ACC112 (cell line): ENCODE measurements around the gene DDX51.

Experiments
- H2AFZ ChIP-seq: fragments of 200-600 bp; sonication (generic); one replicate; pipeline ENCODE4 v1.6.0; 2017; ENCODE audit warnings: antibody characterized with exemption, low read length; ENCODE audit not compliant: unreplicated experiment
- H3K27ac ChIP-seq: fragments of 200-600 bp; sonication (generic); 2 replicates; pipeline ENCODE4 v1.5.1; 2014; ENCODE audit warnings: low read depth, mild to moderate bottlenecking, antibody characterized with exemption, low read length, moderate library complexity
- H3K27me3 ChIP-seq: fragments of 200-600 bp; sonication (generic); 2 replicates; pipeline ENCODE4 v1.6.1; 2014; ENCODE audit warnings: mild to moderate bottlenecking, antibody characterized with exemption, low read length, moderate library complexity, mixed read lengths; ENCODE audit not compliant: insufficient read depth
- H3K36me3 ChIP-seq: fragments of 200-600 bp; sonication (generic); 2 replicates; pipeline ENCODE4 v1.6.1; 2016; ENCODE audit warnings: mild to moderate bottlenecking, antibody characterized with exemption, low read length, moderate library complexity, mixed read lengths; ENCODE audit not compliant: insufficient read depth
- H3K4me1 ChIP-seq: fragments of 200-600 bp; sonication (generic); one replicate; pipeline ENCODE4 v1.6.1; 2016; ENCODE audit warnings: low read length, mixed read lengths; ENCODE audit not compliant: insufficient read depth, unreplicated experiment, control insufficient read depth
- H3K4me3 ChIP-seq: fragments of 200-600 bp; sonication (generic); 2 replicates; pipeline ENCODE4 v1.5.1; 2014; ENCODE audit warnings: mild to moderate bottlenecking, low read depth, low read length
- H3K79me2 ChIP-seq: fragments of 200-600 bp; sonication (generic); one replicate; pipeline ENCODE4 v1.6.0; 2016; ENCODE audit warnings: low read length; ENCODE audit not compliant: control insufficient read depth, unreplicated experiment, insufficient read depth

The DDX51 gene

DNA sequence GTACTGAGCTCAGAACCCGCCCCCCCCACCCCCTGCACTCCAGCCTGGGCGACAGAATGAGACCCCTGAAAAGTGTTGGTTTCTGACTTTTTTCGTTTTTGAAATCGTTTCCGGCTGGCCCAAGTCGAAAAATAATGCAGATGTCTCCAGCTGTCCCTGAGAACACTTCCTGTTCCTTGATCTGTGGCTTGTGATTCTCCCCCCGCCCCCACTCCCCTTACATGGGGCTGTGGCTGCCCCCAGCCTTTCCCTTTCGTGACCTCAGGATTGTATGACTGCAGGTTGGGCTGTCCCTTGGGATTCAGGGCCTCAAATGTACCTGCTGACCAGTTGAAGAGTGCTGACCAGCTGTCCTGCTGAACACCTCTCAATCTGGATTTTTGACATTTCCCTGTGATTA, 34.2 kb upstream of the DDX51 start:
- Histone ChIP-seq H2AFZ (no peak overlapping the region), H3K36me3 (no peaks in the 10 kb centered on the region), H3K4me1 (no peaks in the 10 kb centered on the region), H3K79me2 (no peaks in the 10 kb centered on the region), H3K4me3 (no peak overlapping the region), H3K27me3 (peaks cover 25% of the 10 kb centered on the region), H3K27ac (no peak overlapping the region)

DNA sequence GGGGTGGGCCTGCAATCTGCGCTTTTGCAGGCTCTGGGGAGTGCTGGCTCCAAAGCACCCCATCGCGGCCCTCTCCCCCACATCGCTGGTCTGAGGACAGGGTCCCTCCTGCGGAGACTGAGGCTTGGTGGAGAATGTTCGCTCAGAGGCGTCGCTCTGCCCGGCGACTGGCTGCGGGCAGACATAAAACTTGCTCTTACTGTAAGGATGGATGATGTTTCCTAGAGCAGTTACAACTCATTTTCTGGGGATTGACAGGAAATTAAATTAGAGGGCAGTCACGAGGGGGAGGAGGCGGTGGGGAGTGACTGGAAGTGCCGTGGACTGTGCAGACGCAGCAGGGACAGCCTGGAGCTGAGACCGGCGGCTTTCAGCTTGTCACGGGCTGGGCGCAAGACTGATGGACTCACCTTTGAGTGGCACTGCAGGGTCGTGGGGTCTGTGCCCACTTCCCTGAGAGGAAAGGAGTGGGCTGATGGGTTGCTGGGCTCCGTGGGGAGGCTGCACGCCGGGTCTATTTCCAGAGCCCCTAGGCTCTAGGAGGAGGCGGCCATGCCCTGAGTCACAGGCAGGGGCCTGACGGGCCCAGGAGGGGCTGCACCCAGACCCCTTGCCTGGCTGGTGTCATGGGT, 32.9 kb upstream of the DDX51 start:
- peaks cover 21% of the 10 kb centered on the region; the same call in 1 of the 2 replicates for H3K27me3 ChIP-seq
- no peaks in the 10 kb centered on the region for H3K79me2 ChIP-seq
- no peaks in the 10 kb centered on the region for H3K4me1 ChIP-seq

DNA sequence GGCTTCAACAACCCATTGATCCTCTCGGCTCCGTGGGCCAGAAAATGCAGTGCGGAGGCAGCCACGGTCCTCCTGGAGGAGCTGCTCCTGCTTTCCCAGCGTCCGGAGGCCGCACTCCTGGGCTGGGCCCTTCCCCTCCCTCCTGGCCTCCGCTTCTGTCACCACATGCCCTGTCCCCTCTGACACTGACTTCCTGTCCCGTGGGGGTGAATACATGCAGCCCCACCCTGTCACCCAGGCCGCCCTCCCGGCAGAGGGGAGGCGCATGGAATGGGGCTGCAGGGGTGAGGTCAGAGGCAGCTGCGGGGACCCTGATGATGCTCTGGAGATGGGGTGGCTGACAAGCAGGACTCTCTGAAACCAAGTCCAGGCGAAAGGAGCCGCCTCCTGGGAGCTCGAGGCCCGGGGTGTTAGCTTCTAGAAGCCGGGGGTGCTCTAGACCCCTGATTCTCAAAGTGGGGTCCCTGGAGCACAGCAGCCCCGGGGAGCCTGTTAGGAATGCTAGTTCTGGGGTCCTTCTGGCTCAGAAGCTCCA, 32.3 kb upstream of the DDX51 start:
- Histone ChIP-seq H3K4me3 (no peak overlapping the region), H3K36me3 (no peaks in the 10 kb centered on the region), H3K27me3 (peaks cover 21% of the 10 kb centered on the region; the same call in 1 of the 2 replicates), H3K79me2 (no peaks in the 10 kb centered on the region), H3K4me1 (no peaks in the 10 kb centered on the region), H2AFZ (no peak overlapping the region), H3K27ac (no peak overlapping the region)

More for the DNA sequence above, 32.9 kb upstream of the DDX51 start:
- Histone ChIP-seq H3K27ac (no peak overlapping the region), H3K4me3 (no peak overlapping the region), H3K36me3 (no peaks in the 10 kb centered on the region), H2AFZ (no peak overlapping the region)

DNA sequence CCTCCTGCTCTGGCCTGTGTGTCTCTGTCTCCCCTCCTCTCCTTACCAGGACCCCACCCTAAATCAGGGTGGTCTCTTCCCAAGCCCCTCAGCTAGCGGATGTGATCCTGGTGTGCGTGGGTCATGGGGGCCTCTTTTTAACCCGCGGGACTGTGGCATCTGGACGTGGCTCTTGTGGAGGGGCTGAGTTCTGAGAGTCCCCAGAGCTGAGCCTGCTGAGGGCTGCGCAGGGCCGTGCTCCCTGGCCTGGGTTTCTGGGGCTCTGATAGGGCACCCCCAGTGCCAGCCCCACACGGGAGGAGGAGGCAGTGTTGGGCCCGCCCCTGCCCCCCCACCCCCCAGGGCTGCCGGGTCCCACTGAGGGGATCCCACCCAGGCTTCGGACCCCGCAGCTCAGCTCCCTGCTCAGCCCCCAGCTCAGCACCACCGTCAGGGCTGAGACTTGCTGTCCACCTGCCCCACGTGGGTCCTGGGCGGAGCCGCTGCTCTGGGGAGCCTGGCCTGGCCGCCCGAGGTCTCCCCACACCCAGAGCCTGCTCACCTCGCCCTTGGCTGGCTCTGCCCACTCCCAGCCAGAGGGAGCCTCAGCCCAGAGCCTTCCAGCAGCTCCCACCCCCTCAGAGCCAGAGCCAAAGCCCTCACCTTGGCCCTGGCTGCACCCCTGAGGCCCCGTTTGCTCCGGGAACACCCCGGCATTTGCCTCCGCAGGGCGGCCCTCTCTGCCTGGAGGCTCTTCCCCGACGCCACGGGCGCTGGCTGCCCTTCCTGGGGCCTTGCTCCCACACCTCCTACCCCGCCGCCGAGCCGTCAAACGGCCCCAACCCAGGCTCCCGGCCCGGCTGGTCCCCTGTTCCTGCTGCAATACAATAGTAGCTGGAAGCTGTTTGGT, 31.6 kb upstream of the DDX51 start:
- H3K4me1 ChIP-seq, result peaks cover under 1% of the 10 kb centered on the region
- H2AFZ ChIP-seq, result no peak overlapping the region
- peaks cover 21% of the 10 kb centered on the region; the same call in 1 of the 2 replicates for H3K27me3 ChIP-seq
- no peak overlapping the region for H3K4me3 ChIP-seq
- H3K27ac ChIP-seq, result no peak overlapping the region
- H3K36me3 ChIP-seq, result no peaks in the 10 kb centered on the region
- H3K79me2 ChIP-seq, result no peaks in the 10 kb centered on the region

DNA sequence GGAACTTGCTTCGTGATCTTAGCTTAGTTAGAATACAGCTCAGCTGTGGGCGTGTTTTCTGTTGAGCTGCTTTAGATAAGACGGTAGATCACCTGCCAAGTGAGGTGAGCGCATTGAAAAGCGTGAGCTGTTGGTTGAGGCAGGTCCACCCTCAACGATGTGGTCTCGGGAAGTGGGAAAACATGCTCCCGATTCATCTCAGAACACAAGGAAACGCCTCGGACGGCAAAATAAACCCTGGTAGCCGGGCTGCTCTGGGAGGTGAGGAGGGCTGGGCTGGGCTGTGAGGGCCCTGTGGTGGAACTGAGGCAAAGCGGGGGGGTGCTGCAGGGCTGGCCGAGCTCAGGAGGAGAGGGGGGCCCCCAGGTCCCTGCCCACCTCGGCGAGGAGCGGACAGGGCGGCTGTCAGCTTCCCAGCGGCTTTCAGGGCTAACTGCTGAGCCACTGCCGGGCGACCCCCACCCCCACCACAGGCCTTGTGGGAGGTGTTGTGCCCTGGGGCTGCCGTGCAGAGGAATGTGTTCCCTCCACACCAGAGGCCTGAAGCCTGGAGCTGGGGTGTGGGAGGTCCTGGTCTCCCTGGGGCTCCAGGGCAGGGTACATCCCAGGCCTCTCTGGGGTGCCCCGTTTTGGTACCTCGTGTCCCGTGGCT, 30.8 kb upstream of the DDX51 start:
- Histone ChIP-seq H3K27ac (no peak overlapping the region), H3K79me2 (no peaks in the 10 kb centered on the region), H2AFZ (no peak overlapping the region), H3K27me3 (peaks cover 21% of the 10 kb centered on the region; the same call in 1 of the 2 replicates), H3K4me1 (peaks cover 9% of the 10 kb centered on the region), H3K36me3 (no peaks in the 10 kb centered on the region), H3K4me3 (no peak overlapping the region)

DNA sequence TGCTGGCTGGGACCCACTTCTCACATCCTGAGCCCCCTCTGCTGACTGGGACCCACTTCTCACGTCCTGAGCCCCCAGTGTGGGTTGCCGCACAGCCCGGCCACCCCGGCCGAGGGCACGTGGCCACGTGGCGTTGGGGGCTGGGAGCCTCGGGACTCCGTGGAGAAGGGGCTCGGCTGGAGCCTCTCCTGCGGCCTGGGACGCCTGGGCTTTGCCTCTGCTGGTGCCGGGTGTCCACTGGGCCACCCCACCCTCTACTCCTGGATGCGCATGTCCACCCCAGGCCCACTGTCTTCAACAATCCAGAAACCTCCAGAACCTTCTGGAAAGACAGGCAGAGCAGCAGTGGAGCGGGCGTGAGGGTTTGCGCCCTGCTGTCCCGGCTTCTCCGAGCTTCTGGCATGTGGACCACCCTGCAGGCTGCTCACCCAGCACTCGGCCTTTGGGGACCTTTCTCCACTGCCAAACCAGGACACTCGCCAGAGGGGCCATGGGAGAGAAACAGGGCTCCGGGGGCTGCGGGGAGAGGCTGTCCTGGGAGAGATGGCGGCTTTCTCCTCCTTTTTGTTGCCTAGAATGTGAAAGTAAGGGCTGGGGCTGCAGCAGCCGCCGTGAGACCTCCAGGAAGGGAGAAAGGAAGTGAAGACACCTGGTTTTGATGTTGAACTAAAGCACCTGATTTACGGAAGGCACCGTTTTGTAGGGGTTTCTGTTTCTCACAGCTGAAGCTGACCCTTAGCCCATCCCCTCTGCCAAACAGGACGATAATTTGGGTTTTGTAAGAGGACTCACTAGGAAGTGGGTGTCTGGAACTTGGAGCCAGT, 30.1 kb upstream of the DDX51 start:
- Histone ChIP-seq H3K27me3 (peaks cover 15% of the 10 kb centered on the region; the same call in 1 of the 2 replicates), H3K4me3 (no peak overlapping the region)

DNA sequence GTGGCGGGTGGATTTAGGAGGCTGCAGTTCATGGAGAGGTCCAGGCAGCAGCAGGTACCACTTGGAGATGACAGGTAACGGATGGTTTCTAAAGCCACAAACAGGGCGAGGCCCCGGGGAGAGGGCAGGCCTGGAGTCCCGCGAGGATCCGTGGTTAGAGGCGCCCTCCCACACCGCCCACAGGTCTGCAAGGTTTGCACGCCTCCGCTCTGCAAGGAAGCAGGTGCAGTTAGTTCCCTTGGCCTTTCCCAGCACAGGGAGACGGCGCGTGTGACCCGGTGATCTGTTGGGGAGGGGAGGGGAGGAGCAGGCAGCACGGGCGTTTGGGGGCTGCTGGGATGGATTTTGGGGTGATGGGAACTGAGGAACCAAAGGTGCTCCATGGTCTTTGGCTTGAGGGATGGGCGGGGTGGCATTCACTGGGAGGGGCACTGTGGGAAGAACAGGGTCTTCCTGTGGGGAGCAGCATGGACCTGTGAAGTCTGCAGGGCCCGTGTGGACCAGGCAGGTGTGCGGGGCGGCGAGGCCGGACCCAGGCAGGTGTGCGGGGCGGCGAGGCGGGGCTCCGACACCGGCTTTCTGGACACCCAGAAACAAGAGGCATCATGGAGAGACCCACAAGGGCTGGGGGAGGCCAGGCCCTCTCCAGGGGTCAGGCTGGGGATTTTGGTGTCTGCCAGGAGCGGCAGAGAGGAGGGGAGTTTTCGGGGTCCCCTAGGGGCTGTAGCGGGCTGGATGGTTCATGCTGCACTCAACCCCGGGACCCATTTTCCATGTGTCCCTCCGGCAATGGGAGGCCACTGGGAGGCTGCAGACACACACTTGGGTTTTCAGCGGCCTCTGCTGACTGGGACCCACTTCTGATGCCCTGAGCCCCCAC, 29.3 kb upstream of the DDX51 start:
- Histone ChIP-seq H3K4me3 (no peak overlapping the region), H3K36me3 (no peaks in the 10 kb centered on the region), H3K27ac (no peak overlapping the region), H3K4me1 (peaks cover 15% of the 10 kb centered on the region), H3K27me3 (peaks cover 8% of the 10 kb centered on the region; the same call in 1 of the 2 replicates), H3K79me2 (no peaks in the 10 kb centered on the region), H2AFZ (no peak overlapping the region)

More for the DNA sequence above, 30.1 kb upstream of the DDX51 start:
- no peak overlapping the region for H3K27ac ChIP-seq
- H3K79me2 ChIP-seq, result no peaks in the 10 kb centered on the region
- H3K4me1 ChIP-seq, result peaks cover 15% of the 10 kb centered on the region
- no peak overlapping the region for H2AFZ ChIP-seq
- no peaks in the 10 kb centered on the region for H3K36me3 ChIP-seq

DNA sequence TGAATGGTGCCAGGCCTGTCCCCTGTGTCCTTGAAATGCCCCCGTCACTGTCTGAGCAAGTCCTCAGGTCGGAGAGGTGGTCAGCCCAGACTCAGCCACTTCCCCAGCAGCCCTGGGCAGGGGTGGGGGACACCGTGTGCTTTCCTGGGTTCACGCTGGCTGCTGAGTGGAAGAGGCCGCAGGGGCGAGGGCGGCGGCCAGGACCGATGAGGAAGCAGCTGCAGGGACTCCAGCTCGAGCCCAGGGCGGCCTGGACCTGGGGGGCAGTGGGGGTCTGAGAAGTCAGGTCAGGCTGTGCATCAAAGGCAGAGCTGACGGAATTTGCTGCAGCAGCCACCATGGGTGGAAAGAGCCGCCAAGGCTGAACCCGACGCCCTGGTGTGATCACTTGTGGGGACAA, 28.5 kb upstream of the DDX51 start:
- peaks cover 15% of the 10 kb centered on the region for H3K4me1 ChIP-seq
- H3K27me3 ChIP-seq, result peaks cover 6% of the 10 kb centered on the region; the same call in 1 of the 2 replicates
- no peak overlapping the region for H3K27ac ChIP-seq
- no peak overlapping the region for H3K4me3 ChIP-seq
- H2AFZ ChIP-seq, result no peak overlapping the region
- H3K79me2 ChIP-seq, result no peaks in the 10 kb centered on the region
- H3K36me3 ChIP-seq, result no peaks in the 10 kb centered on the region

DNA sequence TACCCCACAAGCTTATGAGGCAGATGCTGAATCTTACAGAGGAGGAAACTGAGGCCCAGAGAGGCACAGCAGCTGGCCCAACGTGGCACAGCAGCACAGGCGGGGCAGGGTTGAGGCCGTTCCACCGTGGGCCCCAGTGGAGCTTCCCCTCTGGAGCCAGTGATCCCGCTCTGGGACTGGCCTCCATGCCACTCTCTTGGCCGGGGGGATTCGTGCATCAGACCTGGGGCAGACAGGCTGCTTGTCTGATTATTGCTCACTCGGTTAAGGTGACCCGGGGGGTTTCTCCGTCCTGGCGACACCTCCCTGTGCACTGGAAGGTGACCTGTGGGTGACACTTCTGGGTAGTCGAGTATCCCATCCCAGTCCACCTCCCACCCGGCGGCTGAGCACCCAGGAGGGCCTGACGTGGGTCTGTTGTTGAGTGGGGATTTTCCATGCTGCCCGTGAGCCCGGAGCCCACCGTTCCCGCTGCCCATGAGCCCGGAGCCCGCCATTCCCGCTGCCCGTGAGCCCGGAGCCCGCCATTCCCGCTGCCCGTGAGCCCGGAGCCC, 27.9 kb upstream of the DDX51 start:
- peaks cover 15% of the 10 kb centered on the region for H3K4me1 ChIP-seq
- no peak overlapping the region for H3K4me3 ChIP-seq
- H3K27ac ChIP-seq, result no peak overlapping the region
- no peaks in the 10 kb centered on the region for H3K36me3 ChIP-seq
- H3K79me2 ChIP-seq, result no peaks in the 10 kb centered on the region
- H2AFZ ChIP-seq, result no peak overlapping the region
- peaks cover 2% of the 10 kb centered on the region; the same call in 1 of the 2 replicates for H3K27me3 ChIP-seq
